GM15510 (cell line): ENCODE results near the gene DLG5.

Source experiments
- POLR2A ChIP-seq: IDR thresholded peaks from 3 replicates; pipeline ENCODE4 v1.6.1; 2011; ENCODE audit warnings: borderline replicate concordance; ENCODE audit not compliant: insufficient read length; ENCODE audit errors: extremely low read depth

DLG5 gene

GRCh38 chr10:77892021-77892739 is 34.4 kb downstream of the DLG5 start:
- no peak for TF ChIP-seq POLR2A

- no peak for TF ChIP-seq POLR2A
Measured at GRCh38 chr10:77890097-77890496, 36.5 kb downstream of the DLG5 start.

- no peak for TF ChIP-seq POLR2A
Measured at GRCh38 chr10:77889277-77889903, 37.2 kb downstream of the DLG5 start.

- no peak for TF ChIP-seq POLR2A
Measured at GRCh38 chr10:77888356-77888703, 38.2 kb downstream of the DLG5 start.

GRCh38 chr10:77887631-77888355 is 38.8 kb downstream of the DLG5 start:
- TF ChIP-seq POLR2A = no peak

- no peak for TF ChIP-seq POLR2A
Measured at GRCh38 chr10:77886795-77887355, 39.7 kb downstream of the DLG5 start.

GRCh38 chr10:77884181-77884580 is 42.4 kb downstream of the DLG5 start:
- TF ChIP-seq POLR2A = no peak

GRCh38 chr10:77881636-77882035 is 44.9 kb downstream of the DLG5 start:
- no peak for TF ChIP-seq POLR2A

- no peak for TF ChIP-seq POLR2A
Measured at GRCh38 chr10:77881222-77881621, 45.3 kb downstream of the DLG5 start.

- no peak for TF ChIP-seq POLR2A
Measured at GRCh38 chr10:77879710-77880109, 46.8 kb downstream of the DLG5 start.

- TF ChIP-seq POLR2A = no peak
Measured at GRCh38 chr10:77879065-77879464, 47.5 kb downstream of the DLG5 start.

GRCh38 chr10:77877441-77878344 is 48.9 kb downstream of the DLG5 start:
- no peak for TF ChIP-seq POLR2A

GRCh38 chr10:77875730-77876129 is 50.8 kb downstream of the DLG5 start:
- TF ChIP-seq POLR2A = no peak

GRCh38 chr10:77874872-77875271 is 51.7 kb downstream of the DLG5 start:
- TF ChIP-seq POLR2A = no peak
